Effector CD4-positive, alpha-beta T cell (primary cell): Measurements from ENCODE around the gene GSTA1. TPM values are rescaled to one million over a fixed set of nuclear protein-coding genes. Genes with fewer than 3 reads are reported as not detected.
A peak's percentile ranks its signal among the peaks of the same experiment; 100 is the strongest.
"Not testable (repeated sequence)": the region's sequence is repeated elsewhere in the genome, so short reads cannot be mapped to it uniquely, and the experiment has no call there.

Experiments used
- DNase-seq: peaks from one replicate; pipeline ENCODE4 v3.0.0-alpha.2; 2020
- total RNA-seq: gene quantifications from one replicate; lab custom pipeline; 2026; lab: John Stamatoyannopoulos, UW

Gene GSTA1
- total RNA-seq: not detected

DNA sequence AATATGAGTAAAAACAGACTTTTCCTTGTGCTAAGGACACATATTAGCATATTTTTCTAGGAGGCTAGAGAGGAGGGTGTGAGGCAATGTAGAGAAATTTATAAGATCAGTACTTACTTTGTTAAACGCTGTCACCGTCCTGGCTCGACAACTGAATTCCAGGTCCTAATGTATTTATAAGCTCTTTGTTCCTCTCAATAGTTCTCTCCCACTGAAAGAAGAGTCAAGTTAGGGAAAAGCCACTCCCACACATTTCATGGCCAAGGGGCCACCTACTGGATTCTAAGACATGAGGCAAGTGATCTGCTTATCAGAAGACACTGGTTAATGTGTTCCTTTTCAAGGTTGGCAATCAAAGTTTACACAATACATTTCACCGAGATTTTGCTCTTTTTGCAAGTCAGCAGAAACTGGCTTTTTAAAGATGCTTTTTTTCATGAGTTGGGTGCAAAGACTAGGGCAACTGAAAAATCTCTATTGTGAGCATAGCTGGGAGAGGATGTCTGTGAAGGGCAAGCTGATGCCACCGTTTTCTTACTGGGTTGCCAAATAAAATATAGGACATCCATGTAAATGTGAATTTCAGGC is at the start of gene GSTA1:
TSS of gene GSTA1 (minus strand) at position 149 of the 588 bp plus-strand sequence. CDS start 4,549 bp downstream, outside the sequence.
- not testable (repeated sequence) for DNase-seq

DNA sequence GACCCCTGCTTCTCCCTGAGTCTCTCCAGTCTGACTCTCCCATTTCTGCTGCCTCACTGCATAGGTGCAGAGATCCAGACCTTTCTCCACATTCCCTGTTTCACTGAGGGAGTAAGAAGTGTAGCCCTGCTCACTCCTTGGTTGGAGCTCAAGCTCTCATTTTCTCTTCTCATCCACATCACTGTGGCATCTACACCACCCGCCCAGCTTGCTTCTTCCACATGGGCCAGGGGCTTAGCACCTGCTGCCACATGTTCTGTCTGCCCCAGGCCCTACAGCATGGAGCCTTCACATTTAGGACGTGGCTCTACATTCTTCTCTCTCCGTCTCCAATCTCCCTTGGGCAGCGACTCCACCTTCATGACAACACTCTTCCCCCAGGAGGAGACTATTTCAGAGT is 45.5 kb upstream of the GSTA1 start:
- no peak for DNase-seq

DNA sequence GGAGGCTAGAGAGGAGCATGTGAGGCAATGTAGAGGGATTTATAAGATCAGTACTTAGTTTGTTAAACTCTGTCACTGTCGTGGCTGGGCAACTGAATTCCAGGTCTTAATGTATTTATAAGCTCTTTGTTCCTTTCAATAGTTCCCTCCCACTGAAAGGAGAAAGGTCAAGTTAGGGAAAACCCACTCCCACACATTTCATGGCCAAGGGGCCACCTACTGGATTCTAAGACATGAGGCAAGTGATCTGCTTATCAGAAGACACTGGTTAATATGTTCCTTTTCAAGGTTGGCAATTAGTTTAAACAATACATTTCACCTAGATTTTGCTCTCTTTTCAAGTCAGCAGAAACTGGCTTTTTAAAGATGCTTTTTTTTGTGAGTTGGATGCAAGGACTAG is 42.4 kb upstream of the GSTA1 start:
- no peak for DNase-seq

- no peak for DNase-seq
Observed at GRCh38 chr6:52843605-52844004, 40.0 kb upstream of the GSTA1 start.

GRCh38 chr6:52840763-52841585 is 37.4 kb upstream of the GSTA1 start, which contains the start of gene GSTA5:
Gene GSTA5 (minus strand): TSS chr6:52840813.
- DNase-seq: no peak

- peak; percentile 25 for DNase-seq
Observed at GRCh38 chr6:52839124-52840055, 35.8 kb upstream of the GSTA1 start.

GRCh38 chr6:52834481-52834880 is 30.9 kb upstream of the GSTA1 start:
- no peak for DNase-seq

DNA sequence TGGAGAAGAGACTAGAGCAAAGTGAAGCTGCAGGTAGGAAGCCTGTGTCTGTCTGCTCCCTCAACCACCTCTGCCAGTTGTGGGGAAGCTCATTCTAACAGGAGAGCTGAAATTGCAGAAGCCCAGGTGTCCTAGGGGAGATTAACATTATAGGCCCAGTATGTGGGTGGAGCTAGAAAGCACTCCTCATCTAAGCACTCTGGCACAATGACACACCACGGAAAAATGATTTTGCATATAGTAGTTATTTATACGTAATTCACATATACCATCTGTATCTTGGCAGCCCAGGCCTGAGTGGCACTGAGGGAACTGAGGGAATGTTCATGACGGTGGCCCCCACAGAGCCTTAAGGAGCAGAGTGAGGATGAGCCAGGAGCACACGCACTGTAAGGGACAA is 27.3 kb upstream of the GSTA1 start:
- not testable (repeated sequence) for DNase-seq

GRCh38 chr6:52829046-52829817 is 25.6 kb upstream of the GSTA1 start:
- DNase-seq: no peak

DNA sequence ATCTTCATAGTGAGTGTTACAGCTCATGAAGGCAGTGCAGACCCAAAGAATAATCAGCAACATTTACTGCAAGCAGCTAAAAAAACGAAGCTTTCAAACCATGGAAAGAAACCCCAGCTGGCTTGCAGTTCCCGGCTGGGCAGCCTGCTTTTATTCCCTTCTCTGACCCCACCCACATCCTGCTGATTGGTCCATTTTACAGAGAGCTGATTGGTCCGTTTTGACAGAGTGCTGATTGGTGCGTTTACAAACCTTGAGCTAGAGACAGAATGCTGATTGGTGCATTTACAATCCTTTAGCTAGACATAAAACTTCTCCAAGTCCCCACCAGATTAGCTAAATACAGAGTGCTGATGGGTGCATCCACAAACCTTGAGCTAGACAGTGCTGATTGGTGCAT is 25.0 kb upstream of the GSTA1 start:
- DNase-seq: not testable (repeated sequence)

- not testable (repeated sequence) for DNase-seq
Observed at GRCh38 chr6:52827073-52827783, 23.6 kb upstream of the GSTA1 start.

- no peak for DNase-seq
Observed at GRCh38 chr6:52826513-52826912, 22.9 kb upstream of the GSTA1 start.

GRCh38 chr6:52825900-52826459 is 22.4 kb upstream of the GSTA1 start:
- not testable (repeated sequence) for DNase-seq

DNA sequence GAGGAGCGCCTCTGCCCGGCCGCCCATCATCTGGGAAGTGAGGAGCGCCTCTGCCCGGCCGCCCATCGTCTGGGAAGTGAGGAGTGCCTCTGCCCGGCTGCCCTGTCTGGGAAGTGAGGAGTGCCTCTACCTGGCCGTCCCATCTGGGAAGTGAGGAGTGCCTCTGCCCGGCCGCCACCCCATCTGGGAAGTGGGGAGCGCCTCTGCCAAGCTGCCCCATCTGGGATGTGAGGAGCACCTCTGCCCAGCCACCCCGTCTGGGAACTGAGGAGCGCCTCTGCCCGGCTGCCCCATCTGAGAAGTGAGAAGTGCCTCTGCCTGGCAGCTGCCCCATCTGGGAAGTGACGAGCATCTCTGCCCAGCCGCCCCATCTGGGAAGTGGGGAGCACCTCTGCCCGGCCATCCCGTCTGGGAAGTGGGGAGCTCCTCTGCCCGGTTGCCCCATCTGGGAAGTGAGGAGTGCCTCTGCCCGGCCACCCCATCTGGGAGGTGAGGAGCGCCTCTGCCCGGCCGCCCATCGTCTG is 21.7 kb upstream of the GSTA1 start:
- DNase-seq: not testable (repeated sequence)

DNA sequence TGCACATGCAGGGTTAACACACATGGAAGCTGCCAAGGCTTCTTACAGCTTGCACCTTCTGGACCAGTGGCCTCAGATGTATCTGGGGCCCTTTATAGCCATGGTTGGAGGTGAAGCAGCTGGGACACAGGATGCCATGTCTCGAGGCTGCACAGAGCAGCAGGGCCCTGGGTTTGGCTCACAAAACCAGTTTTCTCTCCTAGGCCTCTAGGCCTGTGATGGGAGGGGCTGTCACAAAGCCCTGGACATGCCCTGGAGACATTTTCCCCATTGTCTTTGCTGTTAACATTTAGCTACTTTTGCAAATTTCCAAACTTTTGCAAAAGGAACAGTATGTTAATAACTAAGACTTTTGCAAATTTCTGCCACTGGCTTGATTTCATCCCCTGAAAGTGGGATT is 18.2 kb upstream of the GSTA1 start:
- DNase-seq: no peak

DNA sequence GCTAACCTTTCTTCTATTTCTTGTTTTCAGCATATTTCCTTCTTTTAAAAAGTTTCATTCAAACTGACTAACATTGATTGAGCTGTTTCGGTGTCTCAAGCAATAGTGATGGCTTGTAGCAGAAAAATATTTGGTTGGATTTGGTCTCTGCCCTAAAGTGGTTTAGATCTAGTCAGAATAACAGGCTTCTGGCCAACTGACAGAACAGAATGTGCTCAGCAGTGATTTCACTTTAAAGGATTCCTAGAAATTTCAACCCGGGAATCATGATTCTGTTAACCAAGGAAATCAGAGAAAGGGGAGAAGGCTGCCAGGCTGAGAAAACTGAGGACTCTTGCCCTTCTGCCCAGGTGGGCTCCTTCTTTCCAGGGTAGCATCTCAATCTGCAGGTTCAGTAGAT is 16.6 kb upstream of the GSTA1 start:
- no peak for DNase-seq

- DNase-seq: peak; percentile 19
Observed at GRCh38 chr6:52815167-52816092, 11.8 kb upstream of the GSTA1 start.

DNA sequence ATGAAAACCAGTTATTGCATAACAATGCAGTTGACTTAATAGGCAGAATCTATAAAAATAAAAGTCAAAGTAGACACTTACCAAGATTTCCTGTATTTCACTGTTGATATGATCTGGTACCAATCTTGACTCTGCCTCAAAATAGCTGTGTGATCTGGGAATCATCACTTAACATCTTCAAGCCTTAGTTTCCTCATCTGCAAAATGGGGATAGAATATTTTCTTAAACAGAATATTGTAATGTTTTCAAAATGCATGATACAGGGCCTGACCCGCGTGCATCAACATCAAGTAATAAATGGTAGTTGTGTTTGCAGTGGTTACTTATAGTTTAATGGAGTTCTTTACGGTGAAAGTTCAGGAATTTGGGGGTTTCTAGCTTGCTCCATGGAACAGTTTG is 10.9 kb upstream of the GSTA1 start:
- not testable (repeated sequence) for DNase-seq

GRCh38 chr6:52809777-52810176 is 6.2 kb upstream of the GSTA1 start:
- DNase-seq: not testable (repeated sequence)

DNA sequence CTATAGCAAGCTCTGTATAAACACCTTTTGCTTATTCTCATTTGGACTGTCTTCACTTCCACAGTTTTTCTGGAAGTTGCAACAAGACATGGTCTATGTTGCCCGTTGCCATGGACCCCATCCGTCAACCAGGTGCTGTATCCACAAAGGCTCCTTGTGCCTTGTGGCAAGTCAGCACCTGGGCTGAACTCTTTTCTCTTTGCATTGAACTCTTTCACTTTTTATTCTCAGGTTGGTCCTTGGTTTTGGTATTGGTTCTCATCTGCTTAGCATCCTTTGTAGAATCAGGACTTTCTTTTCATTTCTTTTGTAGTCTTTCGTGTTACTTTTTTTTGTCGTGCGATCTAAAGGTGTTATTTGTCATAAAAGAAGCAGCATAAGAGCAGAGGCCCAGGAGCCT is 5.0 kb upstream of the GSTA1 start:
- no peak for DNase-seq
